ENCODE measurements around the gene CGNL1.

DNA sequence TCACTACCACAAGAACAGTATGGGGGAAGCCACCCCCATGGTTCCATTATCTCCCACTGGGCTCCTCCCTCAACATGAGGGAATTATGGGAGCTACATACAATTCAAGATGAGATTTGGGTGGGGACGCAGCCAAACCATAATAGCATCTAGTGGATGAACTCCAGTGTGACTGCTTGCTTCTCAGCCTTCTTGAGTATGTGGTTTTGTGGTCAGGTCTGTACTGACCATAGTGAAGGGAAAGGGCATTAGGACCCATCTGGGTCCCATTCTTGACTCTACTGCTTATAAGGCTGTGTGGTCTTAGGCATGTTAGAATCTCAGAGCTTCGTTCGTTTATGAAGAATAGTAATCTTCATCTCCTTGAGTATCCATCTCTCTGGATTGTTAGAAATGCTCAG, 81.4 kb downstream of the CGNL1 start:
- no peak for TF ChIP-seq TAF1 (IDR thresholded peaks at IDR 0.05; ENCODE audit: low read depth)
- TF ChIP-seq CREB1 (IDR thresholded peaks at IDR 0.05; ENCODE audit: low read depth), result no peak
- TF ChIP-seq TEAD4 (IDR thresholded peaks at IDR 0.05), result no peak
- no peak for TF ChIP-seq EP300 (IDR thresholded peaks at IDR 0.05; ENCODE audit: borderline replicate concordance)
- TF ChIP-seq CEBPB (IDR thresholded peaks at IDR 0.05), result no peak
- TF ChIP-seq, protein P1, sequence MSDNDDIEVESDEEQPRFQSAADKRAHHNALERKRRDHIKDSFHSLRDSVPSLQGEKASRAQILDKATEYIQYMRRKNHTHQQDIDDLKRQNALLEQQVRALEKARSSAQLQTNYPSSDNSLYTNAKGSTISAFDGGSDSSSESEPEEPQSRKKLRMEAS (IDR thresholded peaks at IDR 0.05), result no peak
- TF ChIP-seq FOXM1 (IDR thresholded peaks at IDR 0.05; ENCODE audit: borderline replicate concordance, low read depth), result no peak
- TF ChIP-seq, protein P2, sequence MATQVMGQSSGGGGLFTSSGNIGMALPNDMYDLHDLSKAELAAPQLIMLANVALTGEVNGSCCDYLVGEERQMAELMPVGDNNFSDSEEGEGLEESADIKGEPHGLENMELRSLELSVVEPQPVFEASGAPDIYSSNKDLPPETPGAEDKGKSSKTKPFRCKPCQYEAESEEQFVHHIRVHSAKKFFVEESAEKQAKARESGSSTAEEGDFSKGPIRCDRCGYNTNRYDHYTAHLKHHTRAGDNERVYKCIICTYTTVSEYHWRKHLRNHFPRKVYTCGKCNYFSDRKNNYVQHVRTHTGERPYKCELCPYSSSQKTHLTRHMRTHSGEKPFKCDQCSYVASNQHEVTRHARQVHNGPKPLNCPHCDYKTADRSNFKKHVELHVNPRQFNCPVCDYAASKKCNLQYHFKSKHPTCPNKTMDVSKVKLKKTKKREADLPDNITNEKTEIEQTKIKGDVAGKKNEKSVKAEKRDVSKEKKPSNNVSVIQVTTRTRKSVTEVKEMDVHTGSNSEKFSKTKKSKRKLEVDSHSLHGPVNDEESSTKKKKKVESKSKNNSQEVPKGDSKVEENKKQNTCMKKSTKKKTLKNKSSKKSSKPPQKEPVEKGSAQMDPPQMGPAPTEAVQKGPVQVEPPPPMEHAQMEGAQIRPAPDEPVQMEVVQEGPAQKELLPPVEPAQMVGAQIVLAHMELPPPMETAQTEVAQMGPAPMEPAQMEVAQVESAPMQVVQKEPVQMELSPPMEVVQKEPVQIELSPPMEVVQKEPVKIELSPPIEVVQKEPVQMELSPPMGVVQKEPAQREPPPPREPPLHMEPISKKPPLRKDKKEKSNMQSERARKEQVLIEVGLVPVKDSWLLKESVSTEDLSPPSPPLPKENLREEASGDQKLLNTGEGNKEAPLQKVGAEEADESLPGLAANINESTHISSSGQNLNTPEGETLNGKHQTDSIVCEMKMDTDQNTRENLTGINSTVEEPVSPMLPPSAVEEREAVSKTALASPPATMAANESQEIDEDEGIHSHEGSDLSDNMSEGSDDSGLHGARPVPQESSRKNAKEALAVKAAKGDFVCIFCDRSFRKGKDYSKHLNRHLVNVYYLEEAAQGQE (IDR thresholded peaks at IDR 0.05; ENCODE audit: low read depth), result no peak
- no peak for TF ChIP-seq ZBTB7A (IDR thresholded peaks at IDR 0.05; ENCODE audit: low read depth)
- no peak for TF ChIP-seq RAD21 (IDR thresholded peaks at IDR 0.05; ENCODE audit: low read depth)
- no peak for TF ChIP-seq NFIC (IDR thresholded peaks at IDR 0.05)
- no peak for TF ChIP-seq TCF12 (IDR thresholded peaks at IDR 0.05; ENCODE audit: low read depth)
- no peak for TF ChIP-seq YY1 (IDR thresholded peaks at IDR 0.05; ENCODE audit: low read depth)
